Chondrocyte (in vitro differentiated cells): Measurements from ENCODE around the gene SLC9A4. TPM values are rescaled to one million over a fixed set of nuclear protein-coding genes. Genes with fewer than 3 reads are reported as not detected.

Experiments used
- DNase-seq: peaks from one replicate; pipeline ENCODE4 v3.0.0; 2021; ENCODE audit warnings: mixed read lengths, low spot score
- H3K27ac Mint-ChIP-seq: one replicate; pipeline ENCODE4 v1.8.0; 2021; ENCODE audit warnings: mild to moderate bottlenecking, moderate library complexity, mixed read lengths; ENCODE audit not compliant: unreplicated experiment
- H3K27me3 Mint-ChIP-seq: 2 replicates; pipeline ENCODE4 v1.8.0; 2021; ENCODE audit warnings: low read depth, mixed read lengths
- H3K36me3 Mint-ChIP-seq: 2 replicates; pipeline ENCODE4 v1.8.0; 2021; ENCODE audit warnings: low read depth, mixed read lengths
- H3K4me1 Mint-ChIP-seq: 2 replicates; pipeline ENCODE4 v1.8.0; 2021; ENCODE audit warnings: low read depth, mild to moderate bottlenecking, mixed read lengths
- H3K4me3 Mint-ChIP-seq: one replicate; pipeline ENCODE4 v1.8.0; 2021; ENCODE audit warnings: mild to moderate bottlenecking, moderate library complexity, mixed read lengths; ENCODE audit not compliant: unreplicated experiment
- H3K9me3 Mint-ChIP-seq: 2 replicates; pipeline ENCODE4 v1.8.0; 2021; ENCODE audit warnings: low read depth, mixed read lengths
- CTCF ChIP-seq: fragments of 200-600 bp; sonication (generic); IDR thresholded peaks from 2 replicates; pipeline ENCODE4 v1.5.0; 2021; ENCODE audit warnings: antibody characterized with exemption, mild to moderate bottlenecking, moderate library complexity
- total RNA-seq: library from RNA; stranded (reverse); gene quantifications from 3 replicates; pipeline ENCODE4 v1.2.1, GENCODE V29; 2021

The SLC9A4 gene
- total RNA-seq, 1 donor from 2014 or later: not detected

- H3K36me3 Mint-ChIP-seq: no peaks in the 10 kb centered on the region
- peaks cover 8% of the 10 kb centered on the region for H3K27me3 Mint-ChIP-seq
- H3K4me1 Mint-ChIP-seq: peaks cover 19% of the 10 kb centered on the region
- peaks cover 10% of the 10 kb centered on the region for H3K9me3 Mint-ChIP-seq
- no peak for DNase-seq
- no peak overlapping the region for H3K4me3 Mint-ChIP-seq
- TF ChIP-seq CTCF: no peak
- H3K27ac Mint-ChIP-seq: no peak overlapping the region
These were observed 35.8 kb downstream of the SLC9A4 start for GRCh38 chr2:102508863-102509262.

- Mint-ChIP-seq H3K4me3 (no peak overlapping the region), H3K9me3 (peaks cover 10% of the 10 kb centered on the region), H3K27me3 (peaks cover 5% of the 10 kb centered on the region), H3K36me3 (no peaks in the 10 kb centered on the region), H3K27ac (no peak overlapping the region), H3K4me1 (peaks cover 28% of the 10 kb centered on the region)
- DNase-seq: no peak
- TF ChIP-seq CTCF: no peak
These were observed 36.7 kb downstream of the SLC9A4 start for GRCh38 chr2:102509749-102510148.

- TF ChIP-seq CTCF: no peak
- Mint-ChIP-seq H3K4me1 (peaks cover 32% of the 10 kb centered on the region), H3K4me3 (no peak overlapping the region), H3K27me3 (no peaks in the 10 kb centered on the region), H3K36me3 (no peaks in the 10 kb centered on the region), H3K9me3 (peaks cover 10% of the 10 kb centered on the region), H3K27ac (no peak overlapping the region)
- no peak for DNase-seq
These were observed 38.0 kb downstream of the SLC9A4 start for GRCh38 chr2:102510791-102511575.

GRCh38 chr2:102512161-102512560 lies 39.1 kb downstream of the SLC9A4 start:
- H3K9me3 Mint-ChIP-seq: peaks cover 10% of the 10 kb centered on the region
- no peak for TF ChIP-seq CTCF
- H3K4me3 Mint-ChIP-seq: no peak overlapping the region
- H3K4me1 Mint-ChIP-seq: peaks cover 32% of the 10 kb centered on the region
- no peaks in the 10 kb centered on the region for H3K36me3 Mint-ChIP-seq
- H3K27ac Mint-ChIP-seq: no peak overlapping the region
- no peaks in the 10 kb centered on the region for H3K27me3 Mint-ChIP-seq
- DNase-seq: no peak

- Mint-ChIP-seq H3K36me3 (no peaks in the 10 kb centered on the region), H3K9me3 (peaks cover 10% of the 10 kb centered on the region), H3K27me3 (no peaks in the 10 kb centered on the region), H3K4me3 (no peak overlapping the region), H3K4me1 (peaks cover 32% of the 10 kb centered on the region), H3K27ac (peak overlapping the region; percentile 83)
- DNase-seq: no peak
- no peak for TF ChIP-seq CTCF
These were observed 40.4 kb downstream of the SLC9A4 start for GRCh38 chr2:102513355-102513939.
